GM18502 (cell line): Measurements from ENCODE around the gene ST14.
"Not testable (repeated sequence)": the region's sequence is repeated elsewhere in the genome, so short reads cannot be mapped to it uniquely, and the experiment has no call there.

Source experiments
- ATAC-seq: cut with Tn5 transposase; IDR thresholded peaks from one replicate; pipeline ENCODE4 v1.9.1; 2021; ENCODE audit warnings: mild to moderate bottlenecking; ENCODE audit not compliant: unreplicated experiment, poor library complexity

The ST14 gene

GRCh38 chr11:130217133-130218031 is 57.8 kb downstream of the ST14 start:
- ATAC-seq, result no peak

- no peak for ATAC-seq
These were observed 59.0 kb downstream of the ST14 start for GRCh38 chr11:130218501-130219070.

GRCh38 chr11:130219148-130219547 is 59.6 kb downstream of the ST14 start:
- ATAC-seq, result no peak

- ATAC-seq, result no peak
These were observed 60.9 kb downstream of the ST14 start for GRCh38 chr11:130220311-130221035.

GRCh38 chr11:130223291-130223971 is 63.8 kb downstream of the ST14 start:
- no peak for ATAC-seq

- ATAC-seq, result no peak
These were observed 67.8 kb downstream of the ST14 start for GRCh38 chr11:130227373-130227772.

- ATAC-seq, result not testable (repeated sequence)
These were observed 73.9 kb downstream of the ST14 start for GRCh38 chr11:130233486-130233885.

- ATAC-seq, result not testable (repeated sequence)
These were observed 74.3 kb downstream of the ST14 start for GRCh38 chr11:130233888-130234287.

GRCh38 chr11:130234315-130234714 is 74.7 kb downstream of the ST14 start:
- no peak for ATAC-seq

GRCh38 chr11:130237282-130238006 is 77.9 kb downstream of the ST14 start:
- ATAC-seq, result no peak

GRCh38 chr11:130241713-130242112 is 82.1 kb downstream of the ST14 start:
- ATAC-seq, result no peak

- peak; percentile 78 for ATAC-seq
These were observed 84.2 kb downstream of the ST14 start for GRCh38 chr11:130243816-130244215.

- ATAC-seq, result no peak
These were observed 85.3 kb downstream of the ST14 start for GRCh38 chr11:130244848-130245247.

GRCh38 chr11:130245375-130245774 is 85.8 kb downstream of the ST14 start:
- not testable (repeated sequence) for ATAC-seq

- no peak for ATAC-seq
These were observed 86.7 kb downstream of the ST14 start for GRCh38 chr11:130246270-130246669.

GRCh38 chr11:130246738-130247137 is 87.2 kb downstream of the ST14 start:
- ATAC-seq, result no peak

GRCh38 chr11:130247319-130247718 is 87.7 kb downstream of the ST14 start:
- no peak for ATAC-seq

- ATAC-seq, result no peak
These were observed 89.8 kb downstream of the ST14 start for GRCh38 chr11:130249371-130249770.

GRCh38 chr11:130249929-130250328 is 90.3 kb downstream of the ST14 start:
- not testable (repeated sequence) for ATAC-seq

GRCh38 chr11:130251763-130252162 is 92.2 kb downstream of the ST14 start:
- not testable (repeated sequence) for ATAC-seq
